ENCODE data around the gene NPEPPS.

- TF ChIP-seq CTCF (conservative IDR thresholded peaks at IDR 0.05) (peak; percentile 59), ZFX (IDR thresholded peaks at IDR 0.05) (no peak)
These were observed 133.7 kb downstream of the NPEPPS start for GRCh38 chr17:47664624-47664941.
